Measurements from ENCODE around the gene PNRC2. TPM values are rescaled to one million over a fixed set of nuclear protein-coding genes. Genes with fewer than 3 reads are reported as not detected.
"Not testable (repeated sequence)": the region's sequence is repeated elsewhere in the genome, so short reads cannot be mapped to it uniquely, and the experiment has no call there.

The PNRC2 gene
- total RNA-seq, 1 donor from 2014 or later, result 98.7 TPM

DNA sequence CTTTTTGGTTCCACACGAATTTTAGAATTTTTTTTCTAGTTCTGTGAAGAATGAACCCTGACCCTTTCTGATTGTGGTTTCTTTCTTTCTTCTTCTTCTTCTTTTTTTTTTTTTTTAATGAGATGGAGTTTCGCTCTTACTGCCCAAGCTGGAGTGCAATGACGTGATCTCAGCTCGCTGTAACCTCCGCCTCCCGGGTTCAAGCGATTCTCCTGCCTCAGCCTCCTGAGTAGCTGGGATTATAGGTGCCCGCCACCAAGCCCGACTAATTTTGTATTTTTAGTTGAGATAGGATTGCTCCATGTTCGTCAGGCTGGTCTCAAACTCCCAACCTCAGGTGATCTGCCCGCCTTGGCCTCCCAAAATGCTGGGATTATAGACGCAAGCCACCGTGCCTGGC lies 32.4 kb downstream of the PNRC2 start:
- not testable (repeated sequence) for DNase-seq

DNA sequence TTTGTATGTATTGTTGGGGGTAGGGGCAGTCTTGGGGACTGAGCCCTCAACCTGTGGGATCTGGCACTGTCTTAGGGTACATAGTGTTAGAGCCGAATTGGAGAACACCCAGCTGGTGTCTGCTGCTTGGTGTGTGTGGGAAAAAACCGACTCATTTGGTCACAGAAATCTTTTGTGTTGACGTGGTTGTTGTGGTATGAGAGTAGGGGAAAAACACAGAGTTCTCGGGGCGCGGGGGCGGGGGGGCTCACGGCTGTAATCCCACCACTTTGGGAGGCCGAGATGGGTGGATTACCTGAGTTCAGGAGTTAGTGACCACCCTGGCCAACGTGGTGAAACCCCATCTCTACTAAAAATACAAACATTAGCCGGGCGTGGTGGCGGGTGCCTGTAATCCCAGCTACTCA lies 35.8 kb downstream of the PNRC2 start:
- DNase-seq, result no peak

DNA sequence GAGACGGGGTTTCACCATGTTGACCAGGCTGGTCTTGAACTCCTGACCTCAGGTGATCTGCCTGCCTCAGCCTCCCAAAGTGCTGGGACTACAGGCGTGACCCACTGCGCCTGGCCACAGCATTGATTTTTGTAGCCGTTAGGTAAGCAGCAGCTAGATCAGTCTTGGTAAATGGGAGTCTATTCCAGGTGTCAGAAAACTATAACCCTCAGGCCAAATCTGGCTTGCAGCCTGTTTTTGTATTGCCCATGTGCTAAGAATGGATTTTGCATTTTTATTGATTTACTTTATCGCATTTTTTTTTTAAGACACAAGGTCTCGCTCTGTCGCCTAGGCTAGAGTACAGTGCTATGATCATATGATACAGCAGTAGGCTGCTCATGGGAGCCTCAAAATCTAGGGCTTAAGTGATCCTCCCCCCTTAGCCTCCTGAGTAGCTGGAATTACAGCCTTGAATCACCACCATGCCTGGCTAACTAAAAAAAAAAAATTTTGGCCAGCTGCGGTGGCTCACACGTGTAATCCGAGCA lies 37.1 kb downstream of the PNRC2 start:
- DNase-seq, result no peak

DNA sequence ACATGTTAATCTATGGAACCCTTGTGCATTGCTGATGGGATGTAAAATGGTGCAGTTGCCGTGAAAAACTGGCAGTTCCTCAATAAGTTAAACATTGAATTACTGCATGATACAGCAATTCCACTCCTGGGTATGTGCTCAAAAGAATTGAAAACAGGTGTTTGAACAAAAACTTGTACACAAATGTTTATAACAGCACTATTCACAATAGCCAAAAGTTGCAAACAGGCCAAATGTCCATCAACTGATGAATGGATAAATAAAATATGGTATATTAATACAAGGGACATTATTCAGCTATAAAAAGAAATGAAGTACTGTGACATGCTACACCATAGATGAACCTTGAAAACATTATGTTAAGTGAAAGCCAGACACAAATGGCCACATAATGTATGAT lies 38.2 kb downstream of the PNRC2 start:
- DNase-seq, result no peak

DNA sequence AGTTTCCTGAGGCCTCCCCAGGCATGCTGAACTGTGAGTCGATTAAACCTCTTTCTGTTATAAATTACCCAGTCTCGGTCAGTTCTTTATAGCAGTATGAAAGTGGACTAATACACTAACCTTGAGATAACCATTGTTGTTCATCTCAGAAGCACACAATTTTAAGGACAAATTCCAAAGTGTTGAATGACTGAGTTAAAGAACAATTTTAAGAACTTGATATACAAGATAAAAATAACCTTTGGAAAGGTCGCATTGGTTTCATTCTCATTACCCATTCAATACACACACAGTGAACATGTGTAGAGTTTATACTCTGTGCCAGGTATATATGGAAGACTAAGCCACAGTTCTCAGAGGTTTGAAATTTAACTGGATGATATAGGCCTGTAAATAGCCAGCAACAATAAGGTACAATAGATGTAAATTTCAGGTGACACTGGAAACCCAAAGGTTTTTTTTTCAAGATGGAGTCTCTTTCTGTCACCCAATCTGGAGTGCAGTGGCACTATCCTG lies 39.6 kb downstream of the PNRC2 start:
- no peak for DNase-seq

DNA sequence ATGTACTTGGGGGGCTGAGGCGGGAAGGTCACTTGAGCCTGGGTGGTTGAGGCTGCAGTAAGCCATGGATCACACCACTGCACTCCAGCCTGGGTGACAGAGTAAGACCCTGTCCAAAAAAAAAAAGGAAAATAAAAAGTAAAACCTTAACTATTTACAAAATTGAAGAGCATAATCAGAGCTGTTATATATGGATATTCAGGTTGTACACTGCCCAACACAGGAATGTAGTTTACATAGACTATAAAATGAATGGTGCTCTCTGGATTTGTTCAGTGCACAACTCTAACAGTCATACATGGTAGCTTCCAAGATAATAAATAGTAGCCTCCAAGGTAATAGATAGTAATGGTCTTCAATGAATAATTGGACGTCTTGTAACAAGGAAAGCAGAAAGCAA lies 43.1 kb downstream of the PNRC2 start:
- no peak for DNase-seq

GRCh38 chr1:24003331-24003972 lies 43.8 kb downstream of the PNRC2 start:
- no peak for DNase-seq

GRCh38 chr1:24004132-24004531 lies 44.5 kb downstream of the PNRC2 start:
- DNase-seq, result no peak

- DNase-seq, result no peak
Observed at GRCh38 chr1:24005163-24005562, 45.5 kb downstream of the PNRC2 start.

GRCh38 chr1:24007079-24007478 lies 47.5 kb downstream of the PNRC2 start:
- DNase-seq, result no peak

DNA sequence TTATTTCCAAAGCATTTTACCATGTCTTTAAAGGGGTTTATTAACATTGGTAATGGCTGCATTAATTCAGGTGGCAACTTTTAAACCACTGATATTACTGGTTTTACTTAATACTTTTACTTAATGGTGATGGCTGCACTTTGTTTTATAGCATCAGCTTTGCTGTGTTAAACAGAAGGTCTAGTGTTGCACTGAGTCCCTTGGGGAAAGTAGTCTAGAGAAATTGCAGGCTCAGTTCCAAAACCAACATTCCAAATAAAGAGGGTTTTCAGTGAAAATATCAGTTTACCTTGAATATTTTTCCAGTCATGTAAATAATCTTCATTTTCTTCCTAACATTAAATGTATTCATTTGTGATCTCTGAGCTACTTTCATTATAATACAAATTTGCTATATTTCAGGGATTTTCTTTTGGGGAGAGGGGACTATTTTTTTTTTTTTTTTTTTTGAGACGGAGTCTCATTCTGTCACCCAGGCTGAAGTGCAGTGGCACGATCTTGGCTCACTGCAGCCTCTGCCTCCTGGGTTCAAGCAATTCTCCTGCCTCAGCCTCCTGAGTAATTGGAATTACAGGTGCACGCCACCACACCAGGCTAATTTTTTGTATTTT lies 49.1 kb downstream of the PNRC2 start:
- not testable (repeated sequence) for DNase-seq

DNA sequence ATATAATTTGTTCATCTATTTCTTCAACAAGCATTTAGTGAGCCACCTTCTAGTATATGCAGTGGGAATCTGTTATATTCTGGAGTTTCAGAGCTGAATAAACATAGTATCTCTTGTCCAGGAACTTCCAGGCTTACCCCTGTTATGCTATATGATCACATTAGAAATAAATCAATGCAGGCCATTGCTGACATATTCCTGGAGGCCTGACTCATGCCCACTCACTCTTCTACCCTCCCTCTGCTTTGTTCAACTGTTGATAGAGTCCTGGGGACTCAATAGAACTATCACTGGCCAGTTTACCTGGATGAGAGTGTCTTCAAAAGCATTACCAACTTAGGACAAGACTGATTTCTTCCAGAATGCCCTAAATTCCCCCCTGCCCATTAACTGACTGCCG lies 49.8 kb downstream of the PNRC2 start:
- no peak for DNase-seq

DNA sequence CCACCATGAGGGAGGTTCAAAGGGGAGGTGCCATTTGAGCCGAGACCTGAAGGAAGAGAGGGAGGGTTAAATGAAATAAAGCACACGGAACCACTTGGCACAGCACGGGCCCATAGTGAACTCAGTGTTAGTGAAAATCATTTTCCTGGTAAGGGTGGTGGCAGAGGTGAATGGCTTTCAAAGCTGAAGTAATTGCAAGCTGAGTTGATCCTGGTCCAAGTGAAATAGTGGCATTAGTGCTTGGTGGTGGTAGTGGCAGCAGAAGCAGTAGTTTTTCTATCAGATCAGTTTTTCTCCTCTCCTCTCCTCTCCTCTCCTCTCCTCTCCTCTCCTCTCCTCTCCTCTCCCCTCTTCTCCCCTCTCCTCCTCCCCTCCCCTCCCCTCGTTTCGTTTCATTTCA lies 51.0 kb downstream of the PNRC2 start:
- DNase-seq, result no peak

- DNase-seq, result not testable (repeated sequence)
Observed at GRCh38 chr1:24012878-24013277, 53.2 kb downstream of the PNRC2 start.

Small RNAs within 50 kb of the gene (small RNA-seq; reads per million reads assigned to genes)
- gene MIR378F, result not detected

Other genes with a start within 250 kb of the PNRC2 start
- gene ELOA, start 216.4 kb upstream of the PNRC2 start, total RNA-seq, result 23.7 TPM
- 57.9 TPM for gene PITHD1, start 181.4 kb upstream of the PNRC2 start, total RNA-seq
- gene LYPLA2, start 168.7 kb upstream of the PNRC2 start, total RNA-seq, result 20.7 TPM
- gene GALE, start 159.1 kb upstream of the PNRC2 start, total RNA-seq, result 20.0 TPM
- 13.7 TPM for gene HMGCL, start 134.4 kb upstream of the PNRC2 start, total RNA-seq
- 19.0 TPM for gene FUCA1, start 91.5 kb upstream of the PNRC2 start, total RNA-seq
- not detected for gene CNR2, start 46.5 kb upstream of the PNRC2 start, total RNA-seq
- gene SRSF10, start 20.5 kb downstream of the PNRC2 start, total RNA-seq, result 135 TPM
- under 0.01 TPM for gene MYOM3, start 152.3 kb downstream of the PNRC2 start, total RNA-seq
- not detected for gene IL22RA1, start 183.3 kb downstream of the PNRC2 start, total RNA-seq
- 0.16 TPM for gene IFNLR1, start 227.5 kb downstream of the PNRC2 start, total RNA-seq